ENCODE results near the gene SRP19.
"Not testable (repeated sequence)": the region's sequence is repeated elsewhere in the genome, so short reads cannot be mapped to it uniquely, and the experiment has no call there.

Gene SRP19

DNA sequence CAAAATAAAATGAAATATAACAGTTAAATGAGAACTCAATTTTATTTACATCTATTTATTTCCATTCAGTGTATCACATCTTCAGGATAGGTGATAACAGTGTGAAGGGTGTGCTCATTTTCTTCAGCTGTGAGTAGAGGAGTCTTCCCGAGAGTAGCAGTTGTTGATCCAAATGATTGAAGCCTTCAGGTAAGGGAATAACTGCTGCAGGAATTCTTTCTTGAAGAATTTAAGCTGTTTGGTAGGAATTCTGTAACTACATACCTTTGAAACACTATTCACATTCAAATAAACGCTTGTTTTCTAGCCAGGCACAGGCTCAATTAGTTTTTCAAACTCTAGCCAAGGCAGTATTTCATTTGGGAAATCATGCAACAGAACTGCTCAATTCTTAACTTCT is 15.3 kb downstream of the SRP19 start:
- DNase-seq: no peak

GRCh38 chr5:112878101-112878500 is 17.0 kb downstream of the SRP19 start:
- no peak for DNase-seq

DNA sequence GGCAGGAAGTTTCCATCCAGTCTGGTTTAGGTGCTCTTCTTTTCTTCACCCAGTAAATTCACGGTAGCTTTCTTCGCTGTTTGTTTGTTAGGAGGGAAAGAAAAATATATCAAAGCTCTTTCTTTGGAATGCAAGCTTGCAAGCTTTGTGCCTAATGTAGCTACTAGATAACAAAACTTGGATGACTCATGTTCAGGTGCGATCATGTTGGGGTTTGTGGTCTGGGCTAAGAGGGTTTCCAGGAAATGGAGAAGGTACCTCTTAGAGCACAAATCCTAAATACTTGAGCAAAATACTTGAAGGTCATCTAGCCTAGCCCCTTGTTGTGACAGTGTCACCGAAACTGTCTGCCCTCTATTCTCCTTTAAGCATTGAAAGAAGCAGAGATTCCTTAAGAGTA is 17.7 kb downstream of the SRP19 start:
- DNase-seq: no peak

DNA sequence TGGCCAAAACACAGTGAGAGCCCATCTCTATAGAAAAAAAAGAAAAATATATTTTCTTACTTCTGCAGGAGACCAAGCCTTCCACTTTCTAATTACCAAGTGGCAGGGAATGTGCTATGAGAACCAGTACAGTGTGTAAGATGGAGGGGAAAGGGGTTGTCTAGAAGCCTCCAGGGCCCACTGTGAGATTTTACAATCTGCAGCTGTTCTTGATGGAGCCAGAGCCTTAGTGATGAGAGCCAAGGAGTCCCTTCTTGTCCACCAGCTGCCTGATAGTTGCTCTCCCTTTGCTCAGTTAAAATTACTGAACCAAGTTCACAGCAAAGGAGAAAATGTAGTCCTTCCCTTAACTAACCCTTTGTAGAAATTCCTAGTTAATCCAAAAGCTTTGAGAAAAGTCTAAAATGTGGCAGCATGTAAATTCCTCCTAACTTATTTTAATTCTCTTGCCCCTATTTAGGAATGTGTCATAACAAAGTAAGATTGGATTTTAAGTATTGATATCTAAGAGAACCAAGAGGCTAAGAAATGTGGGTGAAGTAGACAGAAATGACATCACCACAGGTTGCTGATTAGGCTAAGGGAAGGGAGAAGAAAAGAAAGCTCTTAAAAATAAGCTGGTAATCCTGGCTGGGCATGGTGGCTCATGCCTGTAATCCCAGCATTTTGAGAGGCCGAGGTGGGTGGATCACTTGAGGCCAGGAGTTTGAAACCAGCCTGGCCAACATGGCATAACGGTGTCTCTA is 19.3 kb downstream of the SRP19 start:
- DNase-seq: no peak

GRCh38 chr5:112883192-112883591 is 22.1 kb downstream of the SRP19 start:
- DNase-seq: no peak

DNA sequence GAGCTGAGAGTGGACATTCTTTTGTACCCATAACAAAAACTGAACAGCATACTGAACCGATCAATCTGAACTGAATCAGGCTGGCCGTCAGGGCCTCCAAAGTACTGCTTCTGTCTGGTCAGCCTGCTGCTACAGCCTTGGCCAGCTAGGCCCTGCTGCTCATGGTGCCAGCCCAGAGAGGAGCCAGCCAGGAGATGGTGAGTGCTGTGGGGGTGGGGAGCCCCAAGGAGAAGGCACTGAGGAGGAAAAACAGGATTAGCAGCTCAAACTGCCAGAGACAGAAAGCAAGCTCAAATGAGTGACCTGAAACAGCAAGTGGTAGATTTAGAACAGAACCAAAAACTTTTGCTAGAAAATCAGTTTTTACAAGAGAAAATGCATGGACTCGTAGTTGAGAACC is 23.9 kb downstream of the SRP19 start:
- DNase-seq: no peak

DNA sequence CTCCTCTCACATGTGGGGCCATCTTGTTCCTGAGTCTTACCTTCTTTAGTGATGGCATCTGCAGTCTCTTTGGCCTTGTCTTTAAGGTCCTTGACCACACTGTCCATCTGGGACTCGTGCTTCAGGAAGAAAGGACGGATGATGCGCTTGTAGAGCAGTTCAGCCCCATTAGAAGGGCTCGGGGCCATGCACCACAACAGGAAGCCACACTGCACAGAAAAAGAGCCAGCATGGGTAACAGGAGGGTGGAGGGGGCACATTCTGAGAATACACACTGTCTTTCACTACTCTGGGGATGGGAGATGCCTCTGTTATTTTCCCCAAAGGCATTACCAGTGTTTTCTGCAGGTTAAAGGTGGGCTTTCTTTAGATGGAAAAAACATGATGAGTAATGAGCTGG is 25.9 kb downstream of the SRP19 start:
- DNase-seq: no peak

- not testable (repeated sequence) for DNase-seq
Measured at GRCh38 chr5:112892066-112892465, 31.0 kb downstream of the SRP19 start.

DNA sequence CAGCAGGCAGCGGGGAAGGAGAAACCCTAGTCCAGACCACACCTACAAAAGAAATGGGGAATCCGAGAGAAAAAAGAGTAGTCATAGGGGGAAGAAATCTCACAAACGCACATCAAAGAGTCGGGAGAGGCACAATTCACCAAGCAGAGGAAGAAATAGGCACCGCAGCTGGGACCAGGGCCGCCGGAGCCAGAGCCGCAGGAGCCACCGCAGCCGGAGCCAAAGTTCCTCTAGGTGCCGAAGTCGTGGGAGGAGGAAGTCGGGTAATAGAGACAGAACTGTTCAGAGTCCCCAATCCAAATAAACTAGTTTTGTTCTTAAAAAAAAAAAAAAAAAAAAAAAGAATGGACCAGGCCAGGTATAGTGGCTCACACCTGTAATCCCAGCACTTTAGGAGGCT is 31.7 kb downstream of the SRP19 start:
- DNase-seq: no peak

GRCh38 chr5:112895682-112896081 is 34.6 kb downstream of the SRP19 start:
- DNase-seq: no peak

- no peak for DNase-seq
Measured at GRCh38 chr5:112902561-112902960, 41.5 kb downstream of the SRP19 start.

DNA sequence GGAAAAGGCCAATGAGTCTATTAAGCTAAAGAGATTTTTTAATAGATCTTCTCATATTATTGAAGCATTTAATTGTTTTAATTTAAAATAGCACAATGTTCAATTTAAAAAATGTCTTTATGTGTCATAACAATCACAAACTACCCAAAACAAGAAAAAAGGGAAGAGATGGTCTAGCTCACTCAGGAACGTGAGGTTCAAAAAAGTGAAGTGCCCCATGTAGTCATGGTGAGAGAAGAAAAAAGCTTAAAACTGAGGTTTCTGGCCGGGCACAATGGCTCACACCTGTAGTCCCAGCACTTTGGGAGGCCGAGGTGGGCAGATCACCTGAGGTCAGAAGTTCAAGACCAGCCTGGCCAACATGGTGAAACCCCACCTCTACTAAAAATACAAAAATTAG is 43.9 kb downstream of the SRP19 start:
- DNase-seq: not testable (repeated sequence)

GRCh38 chr5:112906637-112907036 is 45.5 kb downstream of the SRP19 start:
- DNase-seq: no peak

GRCh38 chr5:112907166-112907631 is 46.1 kb downstream of the SRP19 start:
- DNase-seq: no peak

GRCh38 chr5:112908854-112909253 is 47.8 kb downstream of the SRP19 start:
- DNase-seq: no peak

DNA sequence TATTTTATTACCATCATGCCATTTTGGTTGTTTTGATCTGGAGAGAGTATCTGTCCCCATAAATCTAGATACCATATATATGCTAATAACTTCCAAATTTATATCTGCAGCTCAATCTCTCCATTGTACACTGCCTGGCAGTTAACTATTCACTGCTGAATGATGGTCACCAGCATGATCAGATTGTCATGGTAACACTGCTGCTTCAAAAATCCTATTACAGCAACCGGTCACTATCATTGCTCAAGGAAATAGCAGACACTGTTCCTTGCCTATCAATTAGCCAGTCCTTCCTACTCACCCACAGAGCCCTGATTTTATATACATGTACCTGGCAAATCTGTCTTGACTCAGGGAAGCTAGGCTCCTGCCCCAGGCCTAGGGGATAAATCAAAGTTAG is 49.4 kb downstream of the SRP19 start:
- no peak for DNase-seq

DNA sequence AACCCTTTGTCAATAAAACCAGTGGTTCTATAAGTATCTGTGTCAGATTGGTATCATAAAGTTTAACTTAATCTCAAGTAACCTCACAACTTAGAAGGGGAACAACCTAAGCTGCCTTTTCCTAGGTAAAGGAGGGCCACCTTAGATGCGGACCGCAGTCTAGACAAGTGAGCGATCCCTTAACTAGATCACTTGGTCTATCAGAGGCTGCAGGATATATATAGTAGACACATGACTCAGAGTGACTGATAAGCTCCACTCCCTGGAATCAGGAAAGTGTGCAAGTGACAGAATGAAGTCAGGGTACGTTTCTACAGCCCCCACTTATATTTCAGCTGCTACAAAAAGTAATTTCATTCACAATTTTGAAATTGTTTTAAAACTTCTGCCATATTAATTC is 53.5 kb downstream of the SRP19 start:
- DNase-seq: no peak

- no peak for DNase-seq
Measured at GRCh38 chr5:112915831-112916230, 54.7 kb downstream of the SRP19 start.

DNA sequence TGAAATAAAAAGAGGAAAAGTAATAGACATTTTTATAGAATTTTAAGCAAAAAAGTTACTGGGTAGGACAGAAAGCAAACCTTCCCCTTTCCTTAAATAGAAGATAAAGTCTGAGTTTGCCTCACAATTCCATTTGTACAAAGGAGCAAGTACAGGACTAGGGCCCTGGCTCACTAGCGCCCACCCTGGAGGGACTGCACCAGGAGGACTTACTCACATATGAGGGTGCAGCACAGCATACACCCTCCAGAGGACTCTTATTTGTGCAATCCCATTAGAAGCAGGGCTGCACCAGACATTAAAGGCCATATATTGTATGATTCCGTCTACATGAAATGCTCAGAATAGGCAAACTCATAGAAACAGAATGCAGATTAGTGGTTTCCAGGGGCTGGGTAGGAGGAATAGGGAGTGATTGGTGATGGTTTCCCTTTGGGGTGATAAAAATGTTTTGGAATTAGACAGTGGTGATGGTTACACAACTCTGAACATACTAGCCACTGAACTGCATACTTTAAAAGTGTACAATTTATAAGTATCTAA is 56.4 kb downstream of the SRP19 start:
- DNase-seq: peak in 1 of 6 experiments; percentile 4

DNA sequence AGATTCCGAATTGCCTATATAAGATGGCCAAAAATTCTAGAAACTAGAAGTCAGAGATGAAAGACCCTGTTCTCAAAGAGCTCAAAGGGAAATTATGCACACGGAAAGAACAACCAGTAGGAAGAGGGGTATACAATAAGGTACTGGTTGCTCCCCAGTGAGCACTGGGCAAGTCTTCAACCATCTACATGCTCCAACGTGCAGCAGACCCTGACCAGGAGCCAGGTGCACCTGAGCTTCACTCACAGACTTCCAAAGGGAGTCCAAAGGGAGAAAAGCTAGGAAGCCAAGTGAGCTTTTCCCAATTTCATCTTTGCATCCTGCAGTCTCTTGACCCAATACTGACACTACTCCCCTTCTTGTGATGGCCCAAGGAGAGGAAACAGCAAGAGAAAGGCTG is 57.0 kb downstream of the SRP19 start:
- no peak for DNase-seq

DNA sequence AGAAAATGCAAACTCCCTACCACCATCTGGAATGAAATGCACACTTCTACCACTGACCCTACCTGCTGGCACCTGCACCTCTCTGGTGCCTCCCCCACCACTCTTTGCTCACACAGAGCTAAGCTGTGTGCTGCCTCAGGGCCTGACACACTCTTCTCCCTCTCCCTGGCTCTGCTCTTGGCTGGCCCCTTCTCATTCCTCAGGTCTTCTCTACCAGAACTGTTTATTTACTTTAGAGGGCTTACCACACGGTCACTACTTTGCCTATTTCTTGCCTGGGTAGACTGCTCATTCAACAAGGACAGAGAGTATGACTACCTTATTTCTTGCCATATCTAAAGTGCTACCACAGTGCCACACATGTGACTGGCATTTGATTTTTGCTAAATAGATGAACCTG is 57.6 kb downstream of the SRP19 start:
- DNase-seq: no peak

All from stimulated activated naive CD4-positive, alpha-beta T cell (primary cell).